ENCODE results near the gene MSX1. TPM values are rescaled to one million over a fixed set of nuclear protein-coding genes. Genes with fewer than 3 reads are reported as not detected.

MSX1 gene
- total and polyA plus RNA-seq, 12 donors, result 1.9 to 6.7 (median 4.0) TPM

DNA sequence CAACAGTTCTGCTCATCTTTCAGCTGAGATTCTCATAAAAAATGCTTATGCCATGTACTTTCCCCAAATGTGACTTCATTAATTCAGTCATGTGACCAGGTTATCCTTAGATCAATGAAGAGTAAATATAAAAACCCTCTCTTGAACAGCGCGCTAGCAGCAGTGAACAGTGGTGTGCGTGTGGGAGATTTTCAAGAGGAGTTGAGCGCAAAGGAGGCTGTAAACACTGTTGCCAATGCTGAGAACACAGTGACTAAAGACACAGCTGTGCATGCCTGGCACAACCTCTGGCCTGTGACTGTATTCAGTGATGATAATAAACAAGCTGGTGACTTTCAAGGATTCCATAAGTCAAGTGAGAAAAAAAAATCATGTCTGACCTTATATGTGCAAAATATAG, 25.1 kb downstream of the MSX1 start:
- Histone ChIP-seq H3K27me3 (peaks cover 0 to 81% (median 61%) of the 10 kb centered on the region in 7 donors), H3K9me3 (no peaks in the 10 kb centered on the region), H3K4me1 (no peaks in the 10 kb centered on the region), H3K4me3 (no peak overlapping the region), H3K27ac (no peak overlapping the region), H3K36me3 (no peaks in the 10 kb centered on the region)
- TF ChIP-seq, protein P1, sequence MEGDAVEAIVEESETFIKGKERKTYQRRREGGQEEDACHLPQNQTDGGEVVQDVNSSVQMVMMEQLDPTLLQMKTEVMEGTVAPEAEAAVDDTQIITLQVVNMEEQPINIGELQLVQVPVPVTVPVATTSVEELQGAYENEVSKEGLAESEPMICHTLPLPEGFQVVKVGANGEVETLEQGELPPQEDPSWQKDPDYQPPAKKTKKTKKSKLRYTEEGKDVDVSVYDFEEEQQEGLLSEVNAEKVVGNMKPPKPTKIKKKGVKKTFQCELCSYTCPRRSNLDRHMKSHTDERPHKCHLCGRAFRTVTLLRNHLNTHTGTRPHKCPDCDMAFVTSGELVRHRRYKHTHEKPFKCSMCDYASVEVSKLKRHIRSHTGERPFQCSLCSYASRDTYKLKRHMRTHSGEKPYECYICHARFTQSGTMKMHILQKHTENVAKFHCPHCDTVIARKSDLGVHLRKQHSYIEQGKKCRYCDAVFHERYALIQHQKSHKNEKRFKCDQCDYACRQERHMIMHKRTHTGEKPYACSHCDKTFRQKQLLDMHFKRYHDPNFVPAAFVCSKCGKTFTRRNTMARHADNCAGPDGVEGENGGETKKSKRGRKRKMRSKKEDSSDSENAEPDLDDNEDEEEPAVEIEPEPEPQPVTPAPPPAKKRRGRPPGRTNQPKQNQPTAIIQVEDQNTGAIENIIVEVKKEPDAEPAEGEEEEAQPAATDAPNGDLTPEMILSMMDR (IDR thresholded peaks at IDR 0.05), result no peak
- WGBS, 2 donors, result 87 to 90% methylated on average over 4 of the region's 4 CpGs
- ATAC-seq (no peak), DNase-seq (no peak)
- intact Hi-C loops (cut with DNase I), result loop anchor here in 3 of 10 donors (5.0 to 10.0 kb wide), 4 partner anchors 210 to 400 kb away; no protein-coding TSS in a partner anchor

DNA sequence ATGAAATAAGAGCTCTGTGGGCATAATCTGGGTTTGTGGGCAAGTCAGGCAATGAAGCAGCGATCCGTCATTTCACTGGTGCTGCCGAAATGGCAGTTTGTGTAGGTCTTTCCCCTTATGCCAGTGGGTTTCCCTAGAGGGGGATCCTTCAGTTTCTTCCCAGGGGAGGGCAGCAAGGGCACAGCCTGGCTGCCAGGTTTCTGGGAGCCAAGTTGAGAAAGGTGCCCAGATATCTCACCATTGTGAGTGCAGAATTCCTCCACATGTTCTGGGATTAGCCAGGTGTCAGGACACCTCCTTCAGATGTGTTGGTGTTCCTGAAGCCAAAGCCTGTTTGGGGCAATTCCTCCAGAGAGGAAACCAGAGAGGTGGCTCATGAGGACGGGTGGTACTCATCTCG, 28.0 kb downstream of the MSX1 start:
- DNase-seq (no peak), ATAC-seq (no peak)
- 70 to 71% methylated on average over 5 of the region's 5 CpGs for WGBS, 2 donors
- Histone ChIP-seq H3K27ac (no peak overlapping the region), H3K9me3 (no peaks in the 10 kb centered on the region), H3K4me3 (no peak overlapping the region), H3K36me3 (no peaks in the 10 kb centered on the region), H3K4me1 (no peaks in the 10 kb centered on the region), H3K27me3 (peaks cover 0 to 85% (median 49%) of the 10 kb centered on the region in 7 donors)
- TF ChIP-seq, protein P1 (IDR thresholded peaks at IDR 0.05), result no peak
- intact Hi-C loops (cut with DNase I), result loop anchor here in 2 of 10 donors (10.0 kb wide), 3 partner anchors 213 to 403 kb away; no protein-coding TSS in a partner anchor

DNA sequence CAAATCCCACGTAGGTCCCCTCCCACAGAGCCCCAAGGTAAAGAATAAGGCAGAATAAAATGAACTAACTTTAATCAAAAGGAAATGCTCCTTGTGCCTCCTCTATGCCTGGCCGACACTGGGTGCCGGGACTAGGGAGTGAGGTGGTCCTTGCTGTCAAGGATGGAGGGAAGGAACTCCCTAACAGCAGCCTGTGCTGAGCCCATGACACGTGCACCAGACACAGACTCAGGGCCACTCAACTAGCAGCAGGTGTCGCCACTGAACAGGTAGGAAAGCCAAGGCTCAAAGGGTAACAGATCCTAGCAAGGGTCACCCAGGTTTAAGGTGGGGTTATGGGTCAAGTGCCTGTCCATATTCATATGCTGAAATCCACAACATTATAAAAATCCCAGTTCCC, 29.2 kb downstream of the MSX1 start:
- WGBS, 2 donors, result 76 to 79% methylated on average over 5 of the region's 5 CpGs
- H3K27ac ChIP-seq, result no peak overlapping the region
- TF ChIP-seq, protein P1 (IDR thresholded peaks at IDR 0.05), result no peak
- no peak for ATAC-seq
- no peaks in the 10 kb centered on the region for H3K9me3 ChIP-seq
- intact Hi-C loops (cut with DNase I), result loop anchor here in 2 of 10 donors (10.0 kb wide), 3 partner anchors 214 to 404 kb away; no protein-coding TSS in a partner anchor
- H3K4me1 ChIP-seq, result no peaks in the 10 kb centered on the region
- peaks cover 0 to 80% (median 47%) of the 10 kb centered on the region in 7 donors for H3K27me3 ChIP-seq
- DNase-seq, result no peak
- no peaks in the 10 kb centered on the region for H3K36me3 ChIP-seq
- no peak overlapping the region for H3K4me3 ChIP-seq

DNA sequence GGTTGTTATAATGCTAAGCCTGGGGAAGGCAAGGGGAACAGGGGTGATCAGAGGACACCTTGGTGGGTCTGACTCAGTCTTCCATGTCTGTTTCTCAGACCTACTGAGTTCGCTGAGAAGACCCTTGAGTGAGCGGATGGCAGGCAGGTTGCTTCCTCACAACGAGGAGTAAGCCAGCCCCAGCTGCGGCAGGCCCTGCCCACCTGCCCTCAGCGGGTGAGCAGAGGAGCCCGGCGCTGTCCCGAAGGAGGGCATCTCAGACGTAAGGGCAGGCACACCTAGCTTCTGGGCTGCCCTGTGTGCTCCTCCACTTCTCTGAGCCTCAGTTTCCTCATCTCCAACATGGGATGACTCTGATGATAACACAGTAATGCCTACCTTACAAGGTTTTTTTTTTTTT, 30.3 kb downstream of the MSX1 start:
- Histone ChIP-seq H3K36me3 (no peaks in the 10 kb centered on the region), H3K9me3 (no peaks in the 10 kb centered on the region), H3K27me3 (peaks cover 0 to 74% (median 43%) of the 10 kb centered on the region in 7 donors), H3K4me3 (no peak overlapping the region), H3K27ac (no peak overlapping the region), H3K4me1 (no peaks in the 10 kb centered on the region)
- DNase-seq, result no peak
- WGBS, 2 donors, result 76 to 88% methylated on average over 9 of the region's 9 CpGs
- TF ChIP-seq, protein P1 (IDR thresholded peaks at IDR 0.05), result no peak
- no peak for ATAC-seq
- intact Hi-C loops (cut with DNase I), result loop anchor here in 2 of 10 donors (10.0 kb wide), 3 partner anchors 215 to 405 kb away; no protein-coding TSS in a partner anchor
